PC-9 (cell line): ENCODE measurements around the gene MTIF3. TPM values are rescaled to one million over a fixed set of nuclear protein-coding genes. Genes with fewer than 3 reads are reported as not detected.

Experiments used
- BruUV-seq: library from RNA; stranded (reverse); fragments of 400-500 nt; replicated peaks from 2 replicates; lab custom pipeline; 2021; lab: Mats Ljungman, UMichigan
- CTCF ChIA-PET: fragments of 300-600 bp; sonication (Branson Sonifier 250); formaldehyde crosslinking; loops from one replicate; lab custom pipeline; 2022; ENCODE audit warnings: antibody characterized with exemption; lab: Charles Lee
- POLR2A ChIA-PET: fragments of 300-600 bp; sonication (Branson Sonifier 250); formaldehyde crosslinking; loops from one replicate; lab custom pipeline; 2022; ENCODE audit warnings: antibody characterized with exemption; ENCODE audit not compliant: unreplicated experiment; lab: Charles Lee
- DNase-seq, 2 experiments: peaks; one replicate each; pipeline versions ENCODE4 v3.0.0 to v3.0.0-alpha.2; 2015 to 2022; ENCODE audit warnings: mixed read lengths in 1 of 2
- H2AFZ ChIP-seq: fragments of 200-600 bp; sonication (generic); 2 replicates; pipeline ENCODE4 v1.8.1; 2017; ENCODE audit warnings: antibody characterized with exemption
- H3F3A ChIP-seq: fragments of 200-600 bp; sonication (generic); 2 replicates; pipeline ENCODE4 v1.8.1; 2017; ENCODE audit warnings: antibody characterized with exemption, mild to moderate bottlenecking, low read depth; ENCODE audit not compliant: insufficient read depth
- H3K27ac ChIP-seq: fragments of 200-600 bp; sonication (generic); 2 replicates; pipeline ENCODE4 v1.6.1; 2016; ENCODE audit warnings: mixed run types
- H3K27me3 ChIP-seq: fragments of 200-600 bp; sonication (generic); 2 replicates; pipeline ENCODE4 v1.6.1; 2016; ENCODE audit warnings: low read depth, mixed run types; ENCODE audit not compliant: insufficient read depth
- H3K36me3 ChIP-seq: fragments of 200-600 bp; sonication (generic); 2 replicates; pipeline ENCODE4 v1.6.1; 2016; ENCODE audit warnings: low read depth, mixed run types
- H3K4me1 ChIP-seq: fragments of 200-600 bp; sonication (generic); replicated peaks from 2 replicates; pipeline ENCODE4 v1.6.1; 2016; ENCODE audit warnings: mixed run types; ENCODE audit not compliant: insufficient read depth
- H3K4me2 ChIP-seq: fragments of 200-600 bp; sonication (generic); 2 replicates; pipeline ENCODE4 v1.6.1; 2017; ENCODE audit warnings: mixed run types
- H3K4me3 ChIP-seq: fragments of 200-600 bp; sonication (generic); 2 replicates; pipeline ENCODE4 v1.6.1; 2016; ENCODE audit warnings: mixed run types
- H3K79me2 ChIP-seq: fragments of 200-600 bp; sonication (generic); 2 replicates; pipeline ENCODE4 v1.6.1; 2017; ENCODE audit warnings: low read depth, mixed run types
- H3K9me2 ChIP-seq: fragments of 200-600 bp; sonication (generic); 2 replicates; pipeline ENCODE4 v1.8.1; 2017; ENCODE audit warnings: mild to moderate bottlenecking; ENCODE audit not compliant: insufficient read depth
- H3K9me3 ChIP-seq: fragments of 200-600 bp; sonication (generic); 2 replicates; pipeline ENCODE4 v1.8.1; 2016; ENCODE audit warnings: low read depth; ENCODE audit not compliant: insufficient read depth
- H4K20me1 ChIP-seq: fragments of 200-600 bp; sonication (generic); 2 replicates; pipeline ENCODE4 v1.8.1; 2017; ENCODE audit not compliant: insufficient read depth
- EZH2 ChIP-seq: fragments of 200-600 bp; sonication (generic); IDR thresholded peaks from 2 replicates; pipeline ENCODE4 v1.8.0; 2017; ENCODE audit warnings: antibody characterized with exemption, low read depth
- intact Hi-C: fragments of 100-400 bp; cut with micrococcal nuclease; formaldehyde crosslinking; loops from one replicate; pipeline ENCODE4 v1.10.0; 2022; ENCODE audit not compliant: unreplicated experiment
- total RNA-seq: library from RNA; stranded (reverse); gene quantifications from 2 replicates; pipeline ENCODE4 v1.2.3, GENCODE V29; 2021
- TF ChIP-seq, protein P1 (sequence below): fragments of 200-600 bp; sonication (generic); conservative IDR thresholded peaks from 2 replicates; pipeline ENCODE4 v1.6.1; 2017; ENCODE audit warnings: mixed run types, antibody characterized with exemption, mild to moderate bottlenecking, moderate library complexity

Gene MTIF3
- total RNA-seq, 1 experiment from 2014 or later = 28.3 TPM

GRCh38 chr13:27409013-27409412 is 41.4 kb downstream of the MTIF3 start:
- H3K9me3 ChIP-seq = no peaks in the 10 kb centered on the region
- no peaks in the 10 kb centered on the region for H3K36me3 ChIP-seq
- H3K4me1 ChIP-seq = no peaks in the 10 kb centered on the region
- no peaks in the 10 kb centered on the region for H3K9me2 ChIP-seq
- no peak overlapping the region for H3K4me3 ChIP-seq
- H3F3A ChIP-seq = no peaks in the 10 kb centered on the region
- H4K20me1 ChIP-seq = no peaks in the 10 kb centered on the region
- intact Hi-C loops = no loop called here
- H3K79me2 ChIP-seq = no peaks in the 10 kb centered on the region
- no peak overlapping the region for H3K27ac ChIP-seq
- ChIA-PET POLR2A (no interaction called here), CTCF (interaction anchor here (0.6 kb wide), 1 partner anchor 12 kb away, joined by 10 read pairs; no protein-coding TSS in a partner anchor)
- TF ChIP-seq, protein P1, sequence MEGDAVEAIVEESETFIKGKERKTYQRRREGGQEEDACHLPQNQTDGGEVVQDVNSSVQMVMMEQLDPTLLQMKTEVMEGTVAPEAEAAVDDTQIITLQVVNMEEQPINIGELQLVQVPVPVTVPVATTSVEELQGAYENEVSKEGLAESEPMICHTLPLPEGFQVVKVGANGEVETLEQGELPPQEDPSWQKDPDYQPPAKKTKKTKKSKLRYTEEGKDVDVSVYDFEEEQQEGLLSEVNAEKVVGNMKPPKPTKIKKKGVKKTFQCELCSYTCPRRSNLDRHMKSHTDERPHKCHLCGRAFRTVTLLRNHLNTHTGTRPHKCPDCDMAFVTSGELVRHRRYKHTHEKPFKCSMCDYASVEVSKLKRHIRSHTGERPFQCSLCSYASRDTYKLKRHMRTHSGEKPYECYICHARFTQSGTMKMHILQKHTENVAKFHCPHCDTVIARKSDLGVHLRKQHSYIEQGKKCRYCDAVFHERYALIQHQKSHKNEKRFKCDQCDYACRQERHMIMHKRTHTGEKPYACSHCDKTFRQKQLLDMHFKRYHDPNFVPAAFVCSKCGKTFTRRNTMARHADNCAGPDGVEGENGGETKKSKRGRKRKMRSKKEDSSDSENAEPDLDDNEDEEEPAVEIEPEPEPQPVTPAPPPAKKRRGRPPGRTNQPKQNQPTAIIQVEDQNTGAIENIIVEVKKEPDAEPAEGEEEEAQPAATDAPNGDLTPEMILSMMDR = no peak
- no peak for TF ChIP-seq EZH2
- BruUV-seq = no TSS peak
- H2AFZ ChIP-seq = no peak overlapping the region
- H3K4me2 ChIP-seq = no peak overlapping the region
- DNase-seq = no peak
- peaks cover 73% of the 10 kb centered on the region for H3K27me3 ChIP-seq

GRCh38 chr13:27408074-27408473 is 42.3 kb downstream of the MTIF3 start:
- H3F3A ChIP-seq = no peaks in the 10 kb centered on the region
- no peaks in the 10 kb centered on the region for H3K9me2 ChIP-seq
- H3K9me3 ChIP-seq = no peaks in the 10 kb centered on the region
- H3K27ac ChIP-seq = no peak overlapping the region
- no peaks in the 10 kb centered on the region for H3K4me1 ChIP-seq
- POLR2A ChIA-PET = no interaction called here
- H2AFZ ChIP-seq = no peak overlapping the region
- DNase-seq = no peak
- CTCF ChIA-PET = no interaction called here
- no peak overlapping the region for H3K4me3 ChIP-seq
- H3K36me3 ChIP-seq = no peaks in the 10 kb centered on the region
- H3K4me2 ChIP-seq = no peak overlapping the region
- no TSS peak for BruUV-seq
- peaks cover 63% of the 10 kb centered on the region for H3K27me3 ChIP-seq
- TF ChIP-seq EZH2 = no peak
- TF ChIP-seq, protein P1 = no peak
- intact Hi-C loops = no loop called here
- no peaks in the 10 kb centered on the region for H4K20me1 ChIP-seq
- no peaks in the 10 kb centered on the region for H3K79me2 ChIP-seq

- Histone ChIP-seq H3K4me1 (no peaks in the 10 kb centered on the region), H3K36me3 (no peaks in the 10 kb centered on the region), H3K27me3 (peaks cover 47% of the 10 kb centered on the region), H3K79me2 (no peaks in the 10 kb centered on the region), H3K4me2 (peak overlapping the region; percentile 26; the same call in 1 of the 2 replicates), H3K9me2 (no peaks in the 10 kb centered on the region), H3K4me3 (no peak overlapping the region), H4K20me1 (no peaks in the 10 kb centered on the region), H3K27ac (no peak overlapping the region), H3F3A (no peaks in the 10 kb centered on the region), H2AFZ (no peak overlapping the region), H3K9me3 (no peaks in the 10 kb centered on the region)
- intact Hi-C loops = loop anchor here (1.0 to 2.0 kb wide), 2 partner anchors 376 to 420 kb away; no protein-coding TSS in a partner anchor
- CTCF ChIA-PET = no interaction called here
- no peak for TF ChIP-seq EZH2
- TF ChIP-seq, protein P1 = peak; percentile 68
- no TSS peak for BruUV-seq
- POLR2A ChIA-PET = no interaction called here
- peak in 1 of 2 experiments; percentile 45 for DNase-seq
These were observed 44.0 kb downstream of the MTIF3 start for GRCh38 chr13:27406178-27406939.
